ENCODE data around the gene BRK1.
A peak's percentile ranks its signal among the peaks of the same experiment; 100 is the strongest.
"Not testable (repeated sequence)": the region's sequence is repeated elsewhere in the genome, so short reads cannot be mapped to it uniquely, and the experiment has no call there.

The BRK1 gene

GRCh38 chr3:10121064-10121463, 5.6 kb downstream of the BRK1 start:
- H3K4me3 ChIP-seq (ENCODE audit: control insufficient read depth, low read depth, low read length) = no peak overlapping the region
- no peak for TF ChIP-seq CTCF (conservative IDR thresholded peaks at IDR 0.05; ENCODE audit: control insufficient read depth, insufficient read depth, low read depth, low read length)
- DNase-seq (ENCODE audit: low read depth) = no peak

- H3K4me3 ChIP-seq (ENCODE audit: control insufficient read depth, low read depth, low read length) = no peak overlapping the region
- peak; percentile 11 for DNase-seq (ENCODE audit: low read depth)
- no peak for TF ChIP-seq CTCF (conservative IDR thresholded peaks at IDR 0.05; ENCODE audit: control insufficient read depth, insufficient read depth, low read depth, low read length)
Observed at GRCh38 chr3:10122724-10123123, 7.2 kb downstream of the BRK1 start.

GRCh38 chr3:10135872-10136271, 20.4 kb downstream of the BRK1 start:
- H3K4me3 ChIP-seq (ENCODE audit: control insufficient read depth, low read depth, low read length); DNase-seq (ENCODE audit: low read depth): not testable (repeated sequence)

GRCh38 chr3:10136426-10137005, 21.0 kb downstream of the BRK1 start:
- TF ChIP-seq CTCF (conservative IDR thresholded peaks at IDR 0.05; ENCODE audit: control insufficient read depth, insufficient read depth, low read depth, low read length) = no peak
- no peak overlapping the region for H3K4me3 ChIP-seq (ENCODE audit: control insufficient read depth, low read depth, low read length)
- no peak for DNase-seq (ENCODE audit: low read depth)

DNA sequence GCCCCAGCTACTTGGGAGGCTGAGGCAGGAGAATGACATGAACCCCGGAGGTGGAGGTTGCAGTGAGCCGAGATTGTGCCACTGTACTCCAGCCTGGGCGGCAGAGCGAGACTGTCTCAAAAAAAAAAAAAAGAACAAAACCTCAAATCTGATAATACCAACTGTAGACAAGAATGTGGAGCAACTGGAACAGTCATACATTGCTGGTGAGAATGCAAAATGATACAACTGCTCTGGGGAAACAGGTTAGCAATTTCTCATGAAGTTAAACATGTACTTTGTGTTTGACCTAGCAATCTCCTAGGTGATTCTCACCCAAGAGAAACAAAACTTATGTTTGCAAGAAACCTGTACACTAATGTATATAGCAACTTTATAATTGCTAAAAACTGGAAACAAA, 21.7 kb downstream of the BRK1 start:
- no peak for DNase-seq (ENCODE audit: low read depth)
- H3K4me3 ChIP-seq (ENCODE audit: control insufficient read depth, low read depth, low read length) = no peak overlapping the region
- TF ChIP-seq CTCF (conservative IDR thresholded peaks at IDR 0.05; ENCODE audit: control insufficient read depth, insufficient read depth, low read depth, low read length) = no peak

DNA sequence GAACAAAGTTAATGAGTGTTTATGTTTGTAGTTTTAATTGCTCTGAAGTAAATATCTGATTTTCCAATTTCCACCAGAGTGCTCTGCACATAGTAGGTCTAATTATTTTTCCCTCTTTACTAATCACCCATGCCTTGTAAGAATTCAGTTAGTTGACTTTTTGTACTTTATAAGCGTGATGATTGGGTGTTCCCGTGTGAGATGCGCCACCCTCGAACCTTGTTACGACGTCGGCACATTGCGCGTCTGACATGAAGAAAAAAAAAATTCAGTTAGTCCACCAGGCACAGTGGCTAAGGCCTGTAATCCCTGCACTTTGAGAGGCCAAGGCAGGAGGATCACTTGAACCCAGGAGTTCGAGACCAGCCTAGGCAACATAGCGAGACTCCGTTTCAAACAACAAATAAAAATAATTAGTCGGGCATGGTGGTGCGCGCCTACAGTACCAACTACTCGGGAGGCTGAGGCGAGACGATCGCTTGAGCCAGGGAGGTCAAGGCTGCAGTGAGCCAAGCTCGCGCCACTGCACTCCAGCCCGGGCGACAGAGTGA, 25.6 kb downstream of the BRK1 start:
- TF ChIP-seq CTCF (conservative IDR thresholded peaks at IDR 0.05; ENCODE audit: control insufficient read depth, insufficient read depth, low read depth, low read length) = no peak
- DNase-seq (ENCODE audit: low read depth) = no peak
- H3K4me3 ChIP-seq (ENCODE audit: control insufficient read depth, low read depth, low read length) = peak overlapping the region; percentile 72

- H3K4me3 ChIP-seq (ENCODE audit: control insufficient read depth, low read depth, low read length) = peak overlapping the region; percentile 72
- TF ChIP-seq CTCF (conservative IDR thresholded peaks at IDR 0.05; ENCODE audit: control insufficient read depth, insufficient read depth, low read depth, low read length) = no peak
- DNase-seq (ENCODE audit: low read depth) = peak; percentile 58
Observed at GRCh38 chr3:10142707-10143560, 27.5 kb downstream of the BRK1 start.
